Activated effector memory CD4-positive, alpha-beta T cell treated with anti-CD3 and anti-CD28 coated beads, Interleukin-2, amount 50 U/mL, for 16 hours (primary cell): ENCODE data around the gene ADAMTS4.

Experiments
- DNase-seq: peaks from one replicate; pipeline ENCODE4 v3.0.0-alpha.2; 2020

ADAMTS4 gene

DNA sequence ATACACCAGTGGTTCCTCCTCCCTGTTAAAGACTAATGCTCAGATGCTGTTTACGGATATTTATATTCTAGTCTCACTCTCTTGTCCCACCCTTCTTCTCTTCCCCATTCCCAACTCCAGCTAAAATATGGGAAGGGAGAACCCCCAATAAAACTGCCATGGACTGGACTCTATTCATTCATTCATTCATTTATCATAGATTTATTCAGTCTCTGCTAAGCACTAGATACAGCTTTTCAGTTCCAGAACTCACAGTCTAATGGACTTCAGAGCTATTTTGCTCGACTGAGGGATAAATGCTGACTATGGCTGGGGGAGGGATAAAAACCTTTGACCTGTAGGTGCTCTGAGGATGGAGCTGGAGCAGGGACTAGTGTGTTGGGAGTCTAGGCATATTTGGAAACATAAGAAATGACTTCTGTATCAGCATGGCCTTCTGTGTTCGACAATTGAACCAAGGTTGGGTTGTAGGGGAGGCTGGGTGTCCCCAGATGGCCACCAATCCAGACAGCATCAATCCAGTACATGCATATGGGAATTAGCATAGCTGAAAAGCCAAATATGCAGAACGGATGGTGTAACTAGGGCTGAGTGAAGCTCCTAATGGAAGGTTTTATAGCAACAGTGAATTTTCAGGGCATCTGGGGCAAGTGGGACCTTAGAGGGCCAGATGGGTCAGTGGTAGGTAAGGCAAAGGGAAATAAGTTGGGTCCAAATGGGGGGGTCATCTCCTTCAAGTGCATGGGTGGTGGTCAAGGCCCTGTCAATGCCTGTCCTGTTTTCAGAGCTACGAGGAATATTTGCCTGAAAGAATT lies 20.4 kb upstream of the ADAMTS4 start:
- DNase-seq = no peak

DNA sequence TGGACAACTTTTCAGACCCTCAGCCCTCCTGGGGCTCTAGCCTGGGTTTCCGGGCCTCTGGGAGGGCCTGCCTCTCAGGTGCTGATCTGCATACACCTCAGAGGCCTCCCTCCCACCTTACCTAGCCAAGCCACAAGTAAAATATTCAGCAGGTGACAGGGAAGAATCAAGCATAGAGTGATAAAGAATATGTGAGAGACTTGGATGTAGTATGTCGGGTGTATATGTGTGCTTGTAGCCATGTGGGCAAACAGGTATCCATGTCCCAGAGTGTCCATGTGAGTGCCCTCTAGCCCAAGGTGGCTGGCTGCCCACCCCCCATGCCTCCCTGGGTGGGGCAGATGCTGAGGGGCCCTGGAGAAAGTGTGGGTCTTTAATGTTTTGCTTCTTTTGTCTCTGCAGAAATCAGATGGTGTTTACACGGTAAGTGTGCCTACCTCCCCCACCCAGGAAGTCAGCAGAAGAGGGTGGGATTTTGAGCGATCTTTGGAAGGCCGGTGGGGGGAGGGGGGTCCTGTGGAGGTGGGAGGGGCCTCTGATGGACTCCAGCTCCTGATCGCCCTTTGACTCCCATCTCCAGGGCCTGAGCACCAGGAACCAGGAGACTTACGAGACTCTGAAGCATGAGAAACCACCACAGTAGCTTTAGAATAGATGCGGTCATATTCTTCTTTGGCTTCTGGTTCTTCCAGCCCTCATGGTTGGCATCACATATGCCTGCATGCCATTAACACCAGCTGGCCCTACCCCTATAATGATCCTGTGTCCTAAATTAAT lies 19.6 kb upstream of the ADAMTS4 start:
- DNase-seq = no peak

DNA sequence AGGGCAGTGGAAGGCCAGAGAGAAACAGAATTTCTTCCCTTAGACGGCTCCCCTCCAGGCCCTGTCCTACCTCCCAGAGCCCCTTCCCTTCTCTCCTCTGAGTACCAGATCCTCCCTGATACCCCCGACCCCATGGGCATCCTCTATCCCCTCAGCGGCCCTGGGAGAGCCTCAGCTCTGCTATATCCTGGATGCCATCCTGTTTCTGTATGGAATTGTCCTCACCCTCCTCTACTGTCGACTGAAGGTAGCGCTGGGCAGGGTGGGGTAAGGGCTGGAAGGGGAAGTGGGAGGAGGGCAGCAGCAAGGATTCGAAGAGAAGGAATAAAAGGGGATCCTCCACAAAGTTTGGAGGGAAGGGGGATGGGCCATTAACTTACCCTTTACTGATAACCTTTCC lies 19.0 kb upstream of the ADAMTS4 start:
- DNase-seq = no peak

DNA sequence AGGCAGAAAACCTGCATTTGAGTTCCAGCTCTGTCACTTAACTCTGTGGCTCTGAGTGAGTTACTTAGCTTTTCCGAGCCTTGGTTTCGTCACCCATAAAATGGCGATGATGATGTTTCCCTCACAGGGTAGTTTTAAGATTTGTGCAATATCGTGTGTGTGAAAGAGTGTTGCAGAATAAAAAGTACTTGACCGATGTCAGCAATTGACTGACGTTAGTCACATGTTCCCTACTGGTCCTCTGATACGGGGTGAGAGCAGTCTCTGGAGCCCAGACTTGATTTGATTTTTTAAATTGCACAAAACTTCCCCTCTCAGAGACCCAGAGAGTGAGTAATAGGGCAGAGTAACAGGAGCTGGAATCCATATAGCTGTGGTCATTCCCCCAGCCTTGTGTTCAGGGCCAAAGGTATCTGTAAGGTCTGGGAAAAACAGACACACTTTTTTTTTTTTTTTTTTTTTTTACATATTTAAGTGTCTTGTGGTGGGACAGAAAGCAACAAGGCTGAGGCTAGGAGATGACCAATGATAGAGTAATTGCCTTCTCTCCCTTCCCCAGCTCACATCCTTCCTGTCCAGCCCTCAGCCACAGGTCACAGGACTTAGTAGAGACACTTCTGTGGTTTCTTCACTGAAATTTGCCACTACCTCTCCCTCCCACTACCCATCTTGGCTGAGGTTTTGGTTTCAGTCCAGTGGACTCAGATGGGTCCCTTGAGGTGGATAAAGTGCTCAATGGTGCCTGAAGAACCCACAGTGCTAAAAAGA lies 18.3 kb upstream of the ADAMTS4 start:
- no peak for DNase-seq

DNA sequence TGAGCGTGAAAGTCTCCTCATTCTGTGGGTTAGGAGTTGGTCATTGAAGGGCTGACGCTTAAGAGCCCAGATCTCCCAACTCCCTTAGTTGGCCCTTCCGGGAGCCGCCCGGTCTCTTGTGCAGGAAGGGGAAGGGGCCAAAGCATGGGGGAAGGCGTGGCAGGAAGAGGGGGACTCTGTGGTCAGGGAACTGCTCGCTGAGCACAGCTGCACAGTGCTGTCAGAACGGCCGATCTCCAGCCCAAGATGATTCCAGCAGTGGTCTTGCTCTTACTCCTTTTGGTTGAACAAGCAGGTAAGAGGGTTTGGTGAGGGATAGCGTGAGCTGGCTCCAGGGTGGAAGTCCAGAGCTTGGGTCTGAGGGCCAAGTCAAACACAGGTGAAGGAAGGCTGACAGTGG lies 16.2 kb upstream of the ADAMTS4 start, which contains the start of gene FCER1G:
Gene FCER1G, plus strand, starts transcription at position 220 of the 400 bp plus-strand sequence. Its CDS starts 27 bp downstream, at position 247.
- DNase-seq = no peak

DNA sequence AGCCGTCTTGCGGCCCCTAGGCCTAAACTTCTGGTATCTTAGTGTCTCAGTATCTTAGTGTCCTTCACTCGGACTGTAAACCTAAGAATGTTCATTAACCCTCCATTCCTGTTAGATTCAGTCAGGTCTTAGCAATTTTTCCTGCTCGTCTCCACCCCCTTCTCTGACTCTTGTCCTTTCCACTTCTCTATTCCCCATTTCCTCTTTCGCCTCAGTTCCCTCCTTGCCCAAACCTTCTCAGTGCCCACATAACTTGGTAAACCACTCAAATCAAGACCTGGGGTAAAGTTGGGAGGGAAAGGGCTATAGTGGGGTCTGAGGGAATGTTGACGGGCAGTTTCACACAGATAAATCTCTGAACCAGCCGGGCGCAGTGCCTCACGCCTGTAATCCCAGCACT lies 15.5 kb upstream of the ADAMTS4 start:
- DNase-seq = no peak

DNA sequence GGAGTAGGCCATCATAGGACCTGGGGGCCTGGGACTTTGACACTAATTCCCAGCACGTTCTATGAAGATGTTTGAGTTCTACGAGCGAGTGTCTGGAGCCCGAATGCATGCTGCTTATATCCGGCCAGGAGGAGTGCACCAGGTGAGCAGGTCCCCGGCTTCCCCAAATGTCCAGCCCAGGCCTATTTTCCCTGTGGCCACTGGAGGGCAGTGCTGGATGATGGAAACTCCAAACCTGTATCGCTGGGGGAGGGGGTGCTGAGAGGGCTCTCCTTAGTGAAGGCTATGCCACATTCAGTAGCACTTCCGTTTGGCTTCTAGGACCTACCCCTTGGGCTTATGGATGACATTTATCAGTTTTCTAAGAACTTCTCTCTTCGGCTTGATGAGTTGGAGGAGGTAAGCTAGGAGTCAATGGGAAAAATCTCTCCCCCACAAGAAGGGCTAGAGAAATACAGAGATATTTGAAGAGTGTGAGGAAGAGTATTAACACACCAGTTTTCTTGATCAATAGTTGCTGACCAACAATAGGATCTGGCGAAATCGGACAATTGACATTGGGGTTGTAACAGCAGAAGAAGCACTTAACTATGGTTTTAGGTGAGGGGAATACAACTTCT lies 11.0 kb upstream of the ADAMTS4 start:
- peak; percentile 88 for DNase-seq

DNA sequence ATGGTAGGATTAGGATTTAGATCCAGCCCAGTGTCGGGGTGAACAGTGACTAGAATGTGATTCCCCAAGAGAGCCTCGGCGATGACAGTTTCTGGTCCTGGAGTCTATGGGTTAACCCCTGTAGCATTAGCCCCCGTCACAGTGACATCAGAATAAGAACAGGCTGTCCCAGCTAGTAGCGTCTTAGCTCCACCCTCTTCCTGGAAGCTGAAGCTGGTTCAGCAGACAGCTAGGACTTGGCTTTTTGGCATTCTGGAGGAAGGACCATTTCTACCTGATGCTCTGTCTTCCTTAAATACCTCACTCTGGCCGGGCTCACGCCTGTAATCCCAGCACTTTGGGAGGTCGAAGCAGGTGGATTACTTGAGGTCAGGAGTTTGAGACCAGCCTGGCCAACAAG lies 8.3 kb upstream of the ADAMTS4 start:
- no peak for DNase-seq

DNA sequence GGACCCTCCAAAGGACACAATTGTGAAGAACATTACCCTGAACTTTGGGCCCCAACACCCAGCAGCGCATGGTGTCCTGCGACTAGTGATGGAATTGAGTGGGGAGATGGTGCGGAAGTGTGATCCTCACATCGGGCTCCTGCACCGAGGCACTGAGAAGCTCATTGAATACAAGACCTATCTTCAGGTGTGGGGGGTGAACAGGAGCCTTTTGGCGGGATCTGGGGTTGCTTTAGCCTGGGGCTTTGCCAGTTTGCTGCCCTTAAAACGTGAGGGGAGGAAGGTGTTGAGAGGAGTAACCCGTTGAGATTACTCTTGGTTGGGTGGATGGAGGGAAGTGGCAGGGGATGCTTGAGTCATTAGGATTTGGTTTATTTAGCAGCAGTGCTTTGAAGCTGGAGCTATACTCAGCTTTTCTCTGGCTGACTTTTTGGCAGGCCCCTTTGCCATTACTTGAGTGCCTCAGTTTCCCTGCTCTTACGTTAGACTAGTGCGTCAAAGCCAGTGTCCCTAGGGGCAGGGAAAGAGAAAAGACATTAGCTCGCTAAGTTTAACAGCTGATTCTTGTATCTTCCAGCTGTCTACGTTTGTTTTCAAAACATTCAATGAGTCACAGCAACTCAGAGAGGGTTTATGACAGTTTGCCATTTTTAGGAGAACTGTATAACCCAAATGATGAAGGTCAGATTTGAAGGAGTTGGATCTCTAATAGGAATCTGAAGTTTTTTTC lies 7.7 kb upstream of the ADAMTS4 start:
- no peak for DNase-seq

DNA sequence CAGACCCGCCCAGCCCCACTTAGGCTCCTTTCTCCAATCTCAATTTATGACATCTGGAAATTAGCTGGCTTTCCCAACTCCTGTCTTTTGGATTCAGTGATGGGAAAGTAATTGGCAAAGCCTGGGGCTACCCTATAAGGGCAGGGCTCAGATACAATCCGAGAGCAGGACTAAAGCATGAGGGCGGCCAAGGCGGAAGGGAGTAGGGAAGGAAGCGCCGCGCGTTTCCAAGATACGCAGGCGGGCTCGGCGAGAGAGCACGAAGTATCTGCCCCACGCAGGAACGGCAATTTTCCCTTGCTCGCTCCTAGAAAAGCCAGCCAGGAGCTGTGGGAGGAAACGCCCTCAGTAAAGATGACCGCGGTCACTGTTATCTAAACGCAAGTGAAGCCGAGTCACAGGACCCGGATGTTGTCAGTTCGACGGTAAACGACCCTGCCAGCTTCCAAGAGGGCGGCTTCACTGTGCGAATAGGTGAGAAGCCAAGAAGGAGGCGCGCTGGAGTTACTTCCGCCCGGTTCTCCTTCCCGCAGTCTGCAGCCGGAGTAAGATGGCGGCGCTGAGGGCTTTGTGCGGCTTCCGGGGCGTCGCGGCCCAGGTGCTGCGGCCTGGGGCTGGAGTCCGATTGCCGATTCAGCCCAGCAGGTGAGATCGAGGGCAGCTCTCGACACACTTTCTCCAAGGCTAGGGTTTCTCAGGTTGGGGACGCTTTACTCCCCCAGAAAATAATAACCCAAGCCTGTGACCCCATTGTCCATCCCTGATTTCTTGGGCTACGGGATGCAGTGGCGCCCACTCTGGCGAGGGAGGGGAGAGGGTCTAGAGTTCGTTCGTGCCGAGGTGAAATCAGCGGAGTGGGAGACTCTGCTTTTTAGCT lies 3.2 kb upstream of the ADAMTS4 start, which contains the start of gene NDUFS2:
Gene NDUFS2, plus strand, starts transcription at position 532 of the 877 bp plus-strand sequence. Its CDS starts 19 bp downstream, at position 551.
- peak; percentile 98 for DNase-seq

DNA sequence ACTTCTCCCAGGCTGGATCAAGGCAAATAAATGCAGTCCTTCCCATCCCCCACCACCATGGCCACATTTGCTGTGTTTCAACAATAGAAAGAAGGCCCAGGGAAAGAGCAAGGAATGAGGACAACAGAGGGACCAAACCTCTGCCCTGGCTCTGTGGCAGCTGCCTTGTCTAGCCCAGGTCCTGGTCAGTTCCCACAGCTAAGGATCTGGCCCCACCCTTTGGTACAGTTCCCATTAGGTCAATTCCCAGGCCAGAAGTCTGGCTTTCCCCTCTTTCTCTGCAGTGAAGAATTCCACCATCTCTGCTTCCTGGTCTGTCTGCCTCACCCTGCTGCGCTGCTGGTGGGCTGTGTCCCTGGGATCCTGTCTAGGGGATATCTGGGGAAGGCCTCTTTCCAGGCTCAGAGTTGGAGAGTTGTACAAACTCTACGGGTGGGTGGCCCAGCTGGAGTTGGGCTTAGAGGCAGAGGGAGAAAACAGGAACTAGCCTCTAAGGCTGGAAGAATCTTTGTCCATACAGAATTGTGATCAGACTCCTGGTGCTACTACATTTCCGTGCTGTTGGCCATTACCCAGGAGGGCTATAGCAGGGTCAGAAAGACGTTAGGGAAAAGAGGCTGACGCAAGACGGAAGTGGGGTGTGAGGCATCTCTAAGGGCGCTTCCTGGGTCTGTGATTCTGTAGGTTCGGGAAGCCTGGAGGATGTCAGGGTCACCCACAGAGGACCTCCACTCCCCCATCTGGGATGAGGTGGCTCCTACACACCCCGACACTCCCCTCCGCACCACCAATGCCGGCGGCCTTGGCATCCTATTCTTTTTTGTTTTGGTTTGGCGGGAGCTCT lies 2.4 kb upstream of the ADAMTS4 start:
- no peak for DNase-seq

DNA sequence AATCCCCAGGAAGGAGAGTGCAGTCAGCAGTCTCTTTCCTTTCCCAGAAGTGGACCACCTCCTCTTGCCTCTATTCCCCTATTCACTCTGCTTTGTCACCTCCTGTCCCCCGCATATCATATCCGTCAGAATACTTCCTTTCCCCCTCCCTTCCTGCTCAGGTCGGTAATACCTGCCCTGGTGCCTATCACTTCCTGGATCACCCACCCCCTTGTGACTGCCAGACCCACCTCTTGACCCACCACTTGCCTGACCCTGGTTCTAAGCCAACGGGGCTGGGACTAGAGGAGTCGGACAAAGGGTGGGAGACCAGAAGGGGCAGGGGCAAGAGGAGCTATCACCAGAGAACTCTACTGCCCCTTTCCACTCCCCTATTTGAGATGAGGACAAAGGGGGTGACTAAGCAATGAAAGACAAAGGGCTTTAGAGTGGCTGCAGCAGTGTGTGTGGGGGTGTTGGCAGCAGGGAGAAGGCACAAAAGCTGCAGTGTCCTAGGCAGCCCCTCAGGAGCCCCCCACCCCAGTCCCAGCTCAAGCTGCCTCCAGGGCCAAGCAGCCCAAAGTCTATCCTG lies 1.7 kb upstream of the ADAMTS4 start:
- DNase-seq = no peak

DNA sequence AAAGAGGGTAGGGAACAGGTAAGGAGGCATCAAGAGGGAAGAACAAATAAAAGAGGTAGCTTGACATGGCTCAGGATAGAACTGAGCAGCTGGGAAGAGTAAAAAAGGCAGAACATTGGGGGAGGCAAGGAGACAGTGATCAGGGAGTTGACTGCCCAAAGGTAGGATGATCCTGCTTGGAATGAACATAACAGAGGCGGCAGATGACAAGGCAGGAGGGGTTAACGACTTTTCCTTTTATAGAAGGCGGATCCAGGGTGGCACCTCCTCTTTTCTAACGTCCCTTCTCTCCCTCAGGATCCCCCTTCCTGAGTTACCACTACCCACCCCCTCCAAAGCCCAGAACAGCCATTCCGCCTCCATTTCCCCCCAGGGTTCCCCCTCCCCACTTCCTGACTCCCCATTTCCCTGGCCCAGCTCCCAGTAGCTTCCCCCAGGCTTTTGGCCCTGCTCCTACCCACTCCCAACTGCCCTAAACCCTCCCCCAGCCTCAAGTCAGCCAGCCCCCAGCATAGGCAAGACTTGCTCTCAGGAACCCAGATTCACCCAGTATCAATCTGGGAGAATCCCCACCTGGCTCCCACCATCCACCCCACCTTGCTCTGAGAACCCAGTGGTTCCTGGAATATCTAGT lies 769 bp upstream of the ADAMTS4 start:
- DNase-seq = no peak

DNA sequence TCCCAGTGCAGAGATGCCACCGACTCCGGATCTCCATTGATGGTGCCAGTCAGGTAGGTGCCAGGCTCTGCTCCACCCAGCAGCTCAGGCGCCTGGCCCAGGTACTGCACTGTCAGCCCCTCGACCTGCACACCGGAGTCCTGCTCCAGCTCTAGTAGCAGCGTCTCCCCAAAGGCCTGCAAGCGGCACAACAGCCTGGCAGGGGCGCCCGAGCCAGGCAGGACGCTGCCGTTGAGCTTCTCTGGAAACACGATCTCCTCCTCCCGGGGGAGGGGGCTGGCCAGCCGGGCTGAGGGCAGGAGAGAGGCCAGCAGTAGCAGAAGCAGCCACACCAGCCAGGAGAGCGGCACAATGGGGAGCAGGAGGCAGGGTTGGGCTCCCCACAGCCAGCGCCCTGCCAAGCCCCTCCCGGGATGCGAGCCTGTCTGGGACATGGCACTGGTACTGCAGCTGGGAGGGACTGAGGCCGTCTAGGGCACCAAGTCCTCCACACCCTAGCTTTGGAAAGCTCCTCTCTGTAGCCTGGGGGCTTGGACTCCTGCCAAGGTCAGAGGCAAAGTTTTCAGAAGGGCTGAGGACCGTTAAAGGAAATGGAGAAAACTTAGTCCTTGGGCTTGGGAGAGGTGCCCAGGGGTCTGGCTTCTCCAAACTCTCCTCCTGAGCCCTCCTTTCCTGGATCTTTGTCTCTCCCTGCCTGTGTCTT lies 509 bp downstream of the ADAMTS4 start:
- no peak for DNase-seq

DNA sequence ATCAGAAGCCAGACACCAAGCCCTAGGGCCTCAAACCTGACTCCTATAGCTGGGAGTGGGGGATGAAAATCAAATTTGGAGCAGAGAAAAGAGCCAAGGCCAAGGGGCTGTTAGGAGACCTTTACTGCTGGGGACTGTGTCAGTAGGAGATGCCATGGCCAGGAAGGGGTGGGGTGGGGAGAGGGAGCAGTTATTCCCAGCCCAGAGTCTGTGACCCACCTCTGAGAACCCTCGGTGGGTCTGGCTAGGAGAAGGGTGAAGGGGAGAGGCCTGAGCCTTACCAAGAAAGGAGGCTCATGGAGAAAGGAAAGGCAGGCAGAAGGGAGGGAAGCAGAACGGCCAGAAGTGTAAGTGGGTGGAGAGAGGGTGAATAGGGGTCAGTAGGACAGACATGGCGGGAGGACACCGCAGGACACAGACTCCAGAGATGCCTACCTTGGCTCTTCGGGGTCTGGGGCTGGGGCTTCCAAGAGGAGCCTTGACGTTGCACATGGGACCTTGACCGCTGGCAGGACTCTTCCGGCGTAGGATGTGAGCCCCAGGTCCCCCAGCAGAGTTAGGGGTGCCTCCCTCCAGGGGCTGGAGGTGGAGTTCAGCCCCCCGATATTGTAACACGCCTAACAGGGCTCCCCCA lies 1.2 kb downstream of the ADAMTS4 start:
- no peak for DNase-seq

DNA sequence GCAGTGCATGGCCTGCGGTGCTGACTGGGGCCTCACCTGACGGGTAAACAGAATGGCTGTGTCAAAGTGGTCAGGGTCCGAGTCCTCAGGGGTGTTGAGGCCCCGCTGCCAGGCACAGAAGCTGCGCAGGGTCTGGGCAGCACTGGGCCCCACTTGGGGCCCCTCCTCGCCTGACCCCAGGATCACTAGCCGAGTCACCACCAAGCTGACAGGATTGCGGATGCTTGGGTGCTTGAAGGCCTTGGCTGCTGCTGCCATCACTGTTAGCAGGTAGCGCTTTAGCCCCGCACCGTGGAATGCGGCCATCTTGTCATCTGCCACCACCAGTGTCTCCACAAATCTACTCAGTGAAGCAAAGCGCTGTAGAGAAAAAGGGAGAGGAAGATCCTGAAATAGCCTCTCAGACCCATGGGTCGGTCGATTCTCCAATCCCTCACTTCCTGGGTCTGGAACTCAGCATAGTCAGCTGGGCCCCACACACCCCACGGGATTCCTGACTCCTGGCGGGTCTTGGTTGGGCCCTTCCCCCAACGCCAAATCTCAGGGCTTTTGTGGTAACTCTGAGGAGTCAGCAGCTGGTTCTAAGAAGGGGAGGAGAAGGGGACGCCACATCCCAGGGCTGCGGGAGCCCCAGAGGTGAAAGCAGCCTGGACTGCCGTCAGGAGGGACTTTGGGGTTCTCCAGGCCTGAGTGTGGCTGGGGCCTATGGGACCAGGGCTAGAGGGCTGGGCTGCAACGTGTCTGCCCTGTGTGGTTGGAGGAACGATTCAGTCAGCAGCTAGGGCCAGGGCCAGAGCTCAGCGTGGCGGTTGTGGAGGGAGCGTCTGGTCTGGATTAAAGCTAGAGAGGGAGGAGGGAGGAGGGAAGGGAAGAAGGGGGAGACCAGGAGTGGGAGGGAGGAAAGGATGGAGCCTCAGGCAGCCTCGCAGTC lies 2.1 kb downstream of the ADAMTS4 start:
- DNase-seq = no peak

DNA sequence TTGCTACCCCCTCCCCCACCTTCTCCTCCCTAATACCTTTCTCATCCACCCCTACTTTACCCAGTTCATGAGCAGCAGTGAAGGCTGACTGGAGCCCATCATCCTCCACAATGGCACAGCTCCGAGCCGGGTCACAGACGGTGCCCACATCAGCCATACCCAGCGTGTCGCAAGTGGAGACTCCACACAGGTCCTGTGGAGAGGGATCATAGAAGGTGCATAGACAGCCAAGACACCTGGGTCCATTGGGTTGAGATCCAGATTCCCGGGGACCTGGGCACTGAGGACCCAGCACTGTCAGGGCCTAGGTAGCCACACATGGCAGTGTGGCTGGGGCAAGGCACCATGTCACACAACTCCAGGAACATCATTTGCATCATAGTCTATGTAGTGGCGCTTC lies 2.7 kb downstream of the ADAMTS4 start:
- no peak for DNase-seq
